RWPE1 (cell line): ENCODE results near the gene MAN1A1.

Experiments used
- CTCF ChIA-PET: fragments of 350-600 bp; sonication (Branson Sonifier 250); formaldehyde crosslinking; extraction: SDS; loops from one replicate; lab custom pipeline; 2021; lab: Yijun Ruan, JAX
- POLR2A ChIA-PET: fragments of 400-600 bp; formaldehyde crosslinking; extraction: SDS; loops from one replicate; lab custom pipeline; 2020; ENCODE audit warnings: antibody characterized with exemption; ENCODE audit not compliant: low non-redundant PET; lab: Yijun Ruan, JAX
- DNase-seq: peaks from one replicate; pipeline ENCODE4 v3.0.0; 2012; ENCODE audit warnings: low spot score
- H3K27ac ChIP-seq: fragments of 450-650 bp; 2 replicates; pipeline ENCODE4 v1.5.1; 2017
- TF ChIP-seq, protein P1 (sequence below): fragments of 450-650 bp; conservative IDR thresholded peaks from 2 replicates; pipeline ENCODE4 v1.5.1; 2017; ENCODE audit warnings: low read depth, mild to moderate bottlenecking

Gene MAN1A1

GRCh38 chr6:119352001-119352400, 2.4 kb upstream of the MAN1A1 start:
- POLR2A ChIA-PET = no interaction called here
- CTCF ChIA-PET = interaction anchor here (0.6 kb wide), 1 partner anchor 12 kb away, joined by 4 read pairs; no protein-coding TSS in a partner anchor
- TF ChIP-seq, protein P1, sequence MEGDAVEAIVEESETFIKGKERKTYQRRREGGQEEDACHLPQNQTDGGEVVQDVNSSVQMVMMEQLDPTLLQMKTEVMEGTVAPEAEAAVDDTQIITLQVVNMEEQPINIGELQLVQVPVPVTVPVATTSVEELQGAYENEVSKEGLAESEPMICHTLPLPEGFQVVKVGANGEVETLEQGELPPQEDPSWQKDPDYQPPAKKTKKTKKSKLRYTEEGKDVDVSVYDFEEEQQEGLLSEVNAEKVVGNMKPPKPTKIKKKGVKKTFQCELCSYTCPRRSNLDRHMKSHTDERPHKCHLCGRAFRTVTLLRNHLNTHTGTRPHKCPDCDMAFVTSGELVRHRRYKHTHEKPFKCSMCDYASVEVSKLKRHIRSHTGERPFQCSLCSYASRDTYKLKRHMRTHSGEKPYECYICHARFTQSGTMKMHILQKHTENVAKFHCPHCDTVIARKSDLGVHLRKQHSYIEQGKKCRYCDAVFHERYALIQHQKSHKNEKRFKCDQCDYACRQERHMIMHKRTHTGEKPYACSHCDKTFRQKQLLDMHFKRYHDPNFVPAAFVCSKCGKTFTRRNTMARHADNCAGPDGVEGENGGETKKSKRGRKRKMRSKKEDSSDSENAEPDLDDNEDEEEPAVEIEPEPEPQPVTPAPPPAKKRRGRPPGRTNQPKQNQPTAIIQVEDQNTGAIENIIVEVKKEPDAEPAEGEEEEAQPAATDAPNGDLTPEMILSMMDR = no peak
- H3K27ac ChIP-seq = no peak overlapping the region
- DNase-seq = no peak

DNA sequence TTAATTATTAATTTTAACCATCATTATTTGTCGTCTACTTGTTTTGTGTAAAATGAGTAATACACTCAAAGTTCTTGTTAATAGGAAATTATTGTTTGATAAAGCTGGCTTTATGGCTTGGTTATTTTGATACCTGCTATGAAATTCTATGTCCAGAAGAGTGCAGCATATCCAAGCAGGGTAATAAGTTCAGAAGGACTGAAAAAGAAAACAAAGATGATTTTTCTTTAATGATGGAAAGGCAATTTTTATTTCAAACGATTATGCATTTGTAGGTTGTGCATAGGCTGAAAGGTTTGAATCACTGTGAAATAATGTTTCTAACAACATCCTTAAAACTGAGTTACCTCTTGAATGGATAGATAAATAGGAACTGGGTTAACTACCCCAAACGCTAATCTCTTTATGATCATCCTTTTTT, 1.4 kb upstream of the MAN1A1 start:
- DNase-seq = peak; percentile 26
- CTCF ChIA-PET = interaction anchor here (0.6 to 1.1 kb wide), 8 partner anchors 31 to 698 kb away, joined by 3 to 8 read pairs (median 4); no protein-coding TSS in a partner anchor
- POLR2A ChIA-PET = no interaction called here
- TF ChIP-seq, protein P1 = peak; percentile 80
- no peak overlapping the region for H3K27ac ChIP-seq

- TF ChIP-seq, protein P1 = no peak
- POLR2A ChIA-PET = interaction anchor here (0.5 kb wide), 1 partner anchor 505 kb away, joined by 4 read pairs; no protein-coding TSS in a partner anchor
- H3K27ac ChIP-seq = peak overlapping the region; percentile 85
- CTCF ChIA-PET = interaction anchor here (0.6 to 1.1 kb wide), 8 partner anchors 31 to 998 kb away, joined by 3 to 8 read pairs (median 4); no protein-coding TSS in a partner anchor
- peak; percentile 34 for DNase-seq
Observed at GRCh38 chr6:119350202-119350951, 816 bp upstream of the MAN1A1 start.

DNA sequence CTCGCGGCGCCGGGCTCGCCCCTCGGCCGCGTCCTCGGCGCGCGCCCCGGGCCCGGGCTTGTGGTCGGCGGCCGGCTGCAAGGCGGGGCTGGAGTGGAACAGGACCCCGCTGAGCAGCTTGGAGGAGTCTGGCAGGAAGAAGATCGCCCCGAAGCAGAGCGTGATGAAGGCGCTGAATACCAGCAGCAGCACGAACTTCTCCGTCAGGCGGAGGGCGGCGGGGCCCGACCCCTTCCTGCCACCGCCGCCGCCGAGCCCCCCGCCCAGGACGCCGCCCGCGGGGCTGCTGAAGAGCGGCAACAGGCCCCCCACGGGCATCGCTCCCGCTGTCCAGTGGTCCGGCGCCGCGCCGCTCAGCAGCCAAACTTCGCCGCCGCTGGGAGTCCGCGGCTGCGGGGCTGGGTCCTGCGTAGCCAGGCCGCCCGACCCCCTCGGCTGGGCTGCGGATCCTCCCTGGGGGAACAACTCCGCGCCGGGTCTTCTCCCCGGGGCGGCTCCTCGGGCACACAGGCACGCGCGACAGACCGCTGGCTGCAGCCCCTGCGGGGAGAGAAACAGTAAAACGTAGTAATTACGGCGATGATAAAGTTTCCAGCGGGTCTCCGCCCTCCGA, 707 bp downstream of the MAN1A1 start:
- POLR2A ChIA-PET = no interaction called here
- peak overlapping the region; percentile 85 for H3K27ac ChIP-seq
- peak; percentile 11 for DNase-seq
- CTCF ChIA-PET = interaction anchor here (0.6 to 2.9 kb wide), 2 partner anchors 200 to 1589 kb away, joined by 3 to 10 read pairs; no protein-coding TSS in a partner anchor
- TF ChIP-seq, protein P1 = no peak

GRCh38 chr6:119348096-119348747, 1.3 kb downstream of the MAN1A1 start:
- peak; percentile 5 for DNase-seq
- H3K27ac ChIP-seq = peak overlapping the region; percentile 85; the same call in 1 of the 2 replicates
- ChIA-PET POLR2A (no interaction called here), CTCF (interaction anchor here (0.6 to 2.9 kb wide), 3 partner anchors 200 to 1590 kb away, joined by 3 to 10 read pairs (median 3); no protein-coding TSS in a partner anchor)
- TF ChIP-seq, protein P1 = no peak
